Measurements from ENCODE around the gene SUPT16H.
"Not testable (repeated sequence)": the region's sequence is repeated elsewhere in the genome, so short reads cannot be mapped to it uniquely, and the experiment has no call there.

Gene SUPT16H

GRCh38 chr14:21383848-21384493 lies at the start of gene SUPT16H:
TSS of gene SUPT16H (minus strand) at chr14:21384019. CDS start at chr14:21383927, 92 bp downstream.
- DNase-seq (ENCODE audit: low read depth) = peak; percentile 72

GRCh38 chr14:21431126-21431525 lies 47.3 kb upstream of the SUPT16H start:
- DNase-seq (ENCODE audit: low read depth) = no peak

- no peak for DNase-seq (ENCODE audit: low read depth)
These were observed 45.1 kb upstream of the SUPT16H start for GRCh38 chr14:21428930-21429329.

GRCh38 chr14:21426692-21427091 lies 42.9 kb upstream of the SUPT16H start:
- DNase-seq (ENCODE audit: low read depth) = no peak

GRCh38 chr14:21419528-21419927 lies 35.7 kb upstream of the SUPT16H start:
- DNase-seq (ENCODE audit: low read depth) = no peak

GRCh38 chr14:21415329-21415728 lies 31.5 kb upstream of the SUPT16H start:
- no peak for DNase-seq (ENCODE audit: low read depth)

GRCh38 chr14:21414137-21414631 lies 30.4 kb upstream of the SUPT16H start:
- no peak for DNase-seq (ENCODE audit: low read depth)

- DNase-seq (ENCODE audit: low read depth) = no peak
These were observed 24.3 kb upstream of the SUPT16H start for GRCh38 chr14:21408147-21408546.

GRCh38 chr14:21406213-21406612 lies 22.4 kb upstream of the SUPT16H start:
- no peak for DNase-seq (ENCODE audit: low read depth)

GRCh38 chr14:21405097-21405496 lies 21.3 kb upstream of the SUPT16H start:
- no peak for DNase-seq (ENCODE audit: low read depth)

- DNase-seq (ENCODE audit: low read depth) = no peak
These were observed 15.6 kb upstream of the SUPT16H start for GRCh38 chr14:21399311-21399870.

GRCh38 chr14:21398901-21399300 lies 15.1 kb upstream of the SUPT16H start:
- DNase-seq (ENCODE audit: low read depth) = no peak

- DNase-seq (ENCODE audit: low read depth) = no peak
These were observed 11.6 kb upstream of the SUPT16H start for GRCh38 chr14:21395450-21395849.

GRCh38 chr14:21385188-21385904 lies 1.5 kb upstream of the SUPT16H start:
- DNase-seq (ENCODE audit: low read depth) = no peak

GRCh38 chr14:21384494-21384851 lies 654 bp upstream of the SUPT16H start:
- DNase-seq (ENCODE audit: low read depth) = peak; percentile 10

GRCh38 chr14:21382886-21383847 lies 652 bp downstream of the SUPT16H start:
- peak; percentile 6 for DNase-seq (ENCODE audit: low read depth)

GRCh38 chr14:21382095-21382494 lies 1.7 kb downstream of the SUPT16H start:
- DNase-seq (ENCODE audit: low read depth) = no peak

- DNase-seq (ENCODE audit: low read depth) = no peak
These were observed 4.5 kb downstream of the SUPT16H start for GRCh38 chr14:21379338-21379737.

- no peak for DNase-seq (ENCODE audit: low read depth)
These were observed 9.8 kb downstream of the SUPT16H start for GRCh38 chr14:21373980-21374379.

GRCh38 chr14:21372814-21373213 lies 11.0 kb downstream of the SUPT16H start:
- not testable (repeated sequence) for DNase-seq (ENCODE audit: low read depth)

GRCh38 chr14:21369949-21370679 lies 13.7 kb downstream of the SUPT16H start:
- no peak for DNase-seq (ENCODE audit: low read depth)

All from stimulated activated CD8-positive, alpha-beta memory T cell treated with anti-CD3 and anti-CD28 coated beads, Interleukin-15, amount 100 ng/mL, for 24 hours (primary cell).